Measurements from ENCODE around the gene OR4Q3. TPM values are rescaled to one million over a fixed set of nuclear protein-coding genes. Genes with fewer than 3 reads are reported as not detected.
"Not testable (repeated sequence)": the region's sequence is repeated elsewhere in the genome, so short reads cannot be mapped to it uniquely, and the experiment has no call there.

Gene OR4Q3
- total RNA-seq (not detected), polyA plus RNA-seq (not detected)
- long read RNA-seq, donor 1 = 0 reads
- long read RNA-seq, donor 2 = 0 reads

- no peaks in the 10 kb centered on the region for H3K36me3 ChIP-seq
- no peak within 1 kb of the TSS for H3K4me3 ChIP-seq
- H3K9me3 ChIP-seq = peaks cover 0 to 8% (median 4%) of the 10 kb centered on the region in 8 donors
- intact Hi-C loops (cut with DNase I; ENCODE audit: low total_unique reads) = no loop called here
- H3K27me3 ChIP-seq (replicated peaks in 1 of 7) = no peaks in the 10 kb centered on the region
- WGBS, 5 donors = 69 to 96% (median 84%) methylated on average over 1 of the region's 1 CpG
- no peaks in the 10 kb centered on the region for H3K4me1 ChIP-seq
- no peak within 1 kb of the TSS for H3K27ac ChIP-seq
- TF ChIP-seq CTCF (IDR thresholded peaks at IDR 0.05 in 8 of 11, conservative IDR thresholded peaks at IDR 0.05 in 3 of 11) (no peak), POLR2A (IDR thresholded peaks at IDR 0.05) (no peak), POLR2AphosphoS5 (IDR thresholded peaks at IDR 0.05) (no peak)
- DNase-seq = no peak
These were observed at the start of gene OR4Q3 for GRCh38 chr14:19743256-19743655. Gene OR4Q3 (plus strand): TSS chr14:19743571.

GRCh38 chr14:19729359-19729758 lies 14.0 kb upstream of the OR4Q3 start:
- DNase-seq = no peak
- TF ChIP-seq POLR2A (IDR thresholded peaks at IDR 0.05) (no peak), CTCF (IDR thresholded peaks at IDR 0.05 in 8 of 11, conservative IDR thresholded peaks at IDR 0.05 in 3 of 11) (no peak), POLR2AphosphoS5 (IDR thresholded peaks at IDR 0.05) (no peak)
- Histone ChIP-seq H3K27me3 (replicated peaks in 1 of 7) (no peaks in the 10 kb centered on the region), H3K4me1 (no peaks in the 10 kb centered on the region), H3K4me3 (no peak overlapping the region), H3K9me3 (peaks cover 6 to 56% (median 37%) of the 10 kb centered on the region in 8 donors), H3K36me3 (no peaks in the 10 kb centered on the region), H3K27ac (no peak overlapping the region)
- intact Hi-C loops (cut with DNase I; ENCODE audit: low total_unique reads) = no loop called here

GRCh38 chr14:19729763-19730162 lies 13.6 kb upstream of the OR4Q3 start:
- intact Hi-C loops (cut with DNase I; ENCODE audit: low total_unique reads) = no loop called here
- 63 to 79% (median 69%) methylated on average over 2 of the region's 2 CpGs for WGBS, 5 donors
- no peak overlapping the region for H3K4me3 ChIP-seq
- no peak overlapping the region for H3K27ac ChIP-seq
- no peak for TF ChIP-seq CTCF (IDR thresholded peaks at IDR 0.05 in 8 of 11, conservative IDR thresholded peaks at IDR 0.05 in 3 of 11)
- no peaks in the 10 kb centered on the region for H3K27me3 ChIP-seq (replicated peaks in 1 of 7)
- H3K9me3 ChIP-seq = peaks cover 6 to 56% (median 37%) of the 10 kb centered on the region in 8 donors
- DNase-seq = peak; percentile 39
- H3K36me3 ChIP-seq = no peaks in the 10 kb centered on the region
- no peaks in the 10 kb centered on the region for H3K4me1 ChIP-seq

- DNase-seq; intact Hi-C loops (cut with DNase I; ENCODE audit: low total_unique reads); H3K27ac ChIP-seq; H3K4me3 ChIP-seq; H3K4me1 ChIP-seq; H3K27me3 ChIP-seq (replicated peaks in 1 of 7); H3K36me3 ChIP-seq: not testable (repeated sequence)
- H3K9me3 ChIP-seq = peaks cover 0 to 23% (median 17%) of the 10 kb centered on the region in 8 donors
- 74 to 86% (median 81%) methylated on average over 3 of the region's 3 CpGs for WGBS, 5 donors
These were observed 9.5 kb upstream of the OR4Q3 start for GRCh38 chr14:19733893-19734292.

GRCh38 chr14:19752316-19752715 lies 8.9 kb downstream of the OR4Q3 start:
- DNase-seq; H3K4me3 ChIP-seq; H3K9me3 ChIP-seq; H3K27me3 ChIP-seq (replicated peaks in 1 of 7); intact Hi-C loops (cut with DNase I; ENCODE audit: low total_unique reads); H3K27ac ChIP-seq; H3K36me3 ChIP-seq; H3K4me1 ChIP-seq: not testable (repeated sequence)
